Psoas muscle (tissue), 8 donors: ENCODE results near the gene SPECC1L. TPM values are rescaled to one million over a fixed set of nuclear protein-coding genes. Genes with fewer than 3 reads are reported as not detected.

ENCODE experiments used
- ATAC-seq, 4 donors: fragments of 200-7000 bp; cut with Tn5 transposase; one replicate each; pipeline ENCODE4 v1.9.1; 2020; ENCODE audit warnings: moderate library complexity in 3 of 4, mild to moderate bottlenecking in 2 of 4
- DNase-seq, 2 donors: peaks; one replicate each; pipeline ENCODE4 v3.0.0-alpha.2; 2020
- H3K27ac ChIP-seq: fragments of 200-600 bp; one replicate; pipeline ENCODE4 v1.8.0; 2022
- H3K27me3 ChIP-seq, 3 donors: fragments of 200-600 bp in 1 of 3; one replicate each; pipeline versions ENCODE4 v1.6.1 to v1.8.0; 2013 to 2022; ENCODE audit warnings: low read length in 2 of 3, mild to moderate bottlenecking in 2 of 3, moderate library complexity in 1 of 3; ENCODE audit not compliant: insufficient read depth in 3 of 3
- H3K36me3 ChIP-seq, 2 donors: fragments of 200-600 bp in 1 of 2; one replicate each; pipeline versions ENCODE4 v1.6.1 to v1.8.0; 2013 to 2022; ENCODE audit warnings: low read depth in 1 of 2, mild to moderate bottlenecking in 1 of 2, moderate library complexity in 1 of 2; ENCODE audit not compliant: insufficient read depth in 1 of 2
- H3K4me1 ChIP-seq: fragments of 200-600 bp; one replicate; pipeline ENCODE4 v1.8.0; 2022
- H3K4me3 ChIP-seq: fragments of 200-600 bp; one replicate; pipeline ENCODE4 v1.8.0; 2022; ENCODE audit warnings: mild to moderate bottlenecking
- H3K9me3 ChIP-seq: fragments of 200-600 bp; one replicate; pipeline ENCODE4 v1.8.0; 2022
- CTCF ChIP-seq: fragments of 200-600 bp; IDR thresholded peaks from one replicate; pipeline ENCODE4 v1.8.0; 2022; ENCODE audit warnings: antibody characterized with exemption
- WGBS, 3 donors: extraction: QIAGEN DNeasy Blood & Tissue Kit; methylation state at CpG; one replicate each; pipeline versions ENCODE4 v1.1.6 to v1.1.7; 2013; 5-methylcytosine and 5-hydroxymethylcytosine counted together
- intact Hi-C, 2 donors: fragments of 100-400 bp; cut with DNase I; formaldehyde crosslinking; loops; one replicate each; pipeline versions ENCODE4 v1.11.0 to v1.14.2; 2022
- polyA plus RNA-seq, 3 donors: library from polyadenylated mRNA; stranded (reverse); fragments of 200-250 nt; gene quantifications; one replicate each; pipeline ENCODE4 v1.2.3, GENCODE V29; 2013
- total RNA-seq, 4 donors: library from RNA; stranded (reverse); fragmentation: NEBNext Ultra II Directional in 2 of 4; extraction: Animal tissue kit (Norgen Biotek cat#: 25700) in 2 of 4; gene quantifications; one replicate each; pipeline versions ENCODE4 v1.2.1 to v1.2.4, GENCODE V29; 2021 to 2023
- donor health status: healthy with polysubstance abuse.
- donor health status: DM: no; HTN: no; CAD: no; lungs with moderate emphysema.
- donor health status: Bipolar disorder and iron deficiency.
- donor health status: healthy.
- donor health status: DM: yes; HTN: yes; CAD: no.
- donor health status: DM: no; HTN: no; CAD: no.
- donor health status: DM: no; HTN: no; CAD: no.
- donor health status: DM: yes; HTN: yes; CAD: no.

SPECC1L gene
- total and polyA plus RNA-seq, 7 donors: 6.8 to 29.9 (median 23.6) TPM

DNA sequence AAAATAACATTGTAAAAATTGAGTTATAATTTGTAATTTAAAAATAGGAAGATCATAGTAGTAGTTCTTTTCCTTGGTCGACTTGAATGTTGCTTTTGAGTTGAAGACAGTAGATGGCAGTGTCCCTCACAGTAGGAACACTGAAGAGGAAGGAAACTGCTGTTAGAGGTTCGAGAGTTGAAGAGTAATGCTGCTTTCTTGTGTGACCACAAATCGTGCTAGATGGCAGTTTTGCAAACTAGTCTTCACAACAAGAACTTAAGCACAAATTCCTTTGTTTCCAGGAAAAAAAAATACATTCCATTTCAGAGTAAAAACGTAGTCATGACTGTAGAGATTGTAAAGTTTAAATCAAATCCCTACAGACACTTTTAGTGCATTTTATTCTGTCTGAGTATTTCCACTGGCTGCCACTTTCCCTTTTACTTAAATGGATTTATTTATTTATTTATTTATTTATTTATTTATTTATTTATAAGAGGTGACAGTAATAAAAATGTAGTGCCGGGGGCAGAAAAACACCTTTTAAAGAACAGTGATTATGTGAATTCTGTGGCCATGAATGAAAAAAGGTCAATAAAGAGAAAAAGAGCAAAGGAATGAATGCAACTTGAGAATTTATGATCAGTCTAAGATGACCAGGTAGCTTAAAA is 54.6 kb downstream of the SPECC1L start:
- peaks cover 2 to 80% of the 10 kb centered on the region in 2 donors for H3K36me3 ChIP-seq
- WGBS, 3 donors: 32 to 42% (median 36%) methylated on average over 5 of the region's 5 CpGs
- H3K27ac ChIP-seq: no peak overlapping the region
- H3K4me3 ChIP-seq: no peak overlapping the region
- H3K27me3 ChIP-seq: no peaks in the 10 kb centered on the region
- H3K9me3 ChIP-seq: no peaks in the 10 kb centered on the region
- no peaks in the 10 kb centered on the region for H3K4me1 ChIP-seq
- intact Hi-C loops: loop anchor here (5.0 to 10.0 kb wide), 2 partner anchors 180 to 202 kb away; no protein-coding TSS in a partner anchor
- peak; percentile 65 for TF ChIP-seq CTCF
- ATAC-seq: peak in 3 of 4 donors; percentile 76 to 81 (median 77)
- no peak for DNase-seq

- DNase-seq: no peak
- 82 to 88% (median 87%) methylated on average over 4 of the region's 4 CpGs for WGBS, 3 donors
- ATAC-seq: no peak
- no peak for TF ChIP-seq CTCF
- intact Hi-C loops: loop anchor here (2.0 to 10.0 kb wide), 3 partner anchors 177 to 201 kb away; no protein-coding TSS in a partner anchor
- Histone ChIP-seq H3K27ac (no peak overlapping the region), H3K4me1 (no peaks in the 10 kb centered on the region), H3K9me3 (no peaks in the 10 kb centered on the region), H3K27me3 (no peaks in the 10 kb centered on the region), H3K36me3 (peaks cover 4 to 84% of the 10 kb centered on the region in 2 donors), H3K4me3 (no peak overlapping the region)
Measured at GRCh38 chr22:24326266-24326665, 55.6 kb downstream of the SPECC1L start.

- peaks cover 4 to 74% of the 10 kb centered on the region in 2 donors for H3K36me3 ChIP-seq
- H3K27ac ChIP-seq: no peak overlapping the region
- H3K4me1 ChIP-seq: no peaks in the 10 kb centered on the region
- no peak for ATAC-seq
- no peaks in the 10 kb centered on the region for H3K27me3 ChIP-seq
- no peak overlapping the region for H3K4me3 ChIP-seq
- WGBS, 3 donors: 94 to 96% (median 94%) methylated on average over 5 of the region's 5 CpGs
- DNase-seq: no peak
- no peaks in the 10 kb centered on the region for H3K9me3 ChIP-seq
- intact Hi-C loops: loop anchor here (2.0 to 10.0 kb wide), 3 partner anchors 175 to 199 kb away; no protein-coding TSS in a partner anchor
- TF ChIP-seq CTCF: no peak
Measured at GRCh38 chr22:24327832-24328231, 57.2 kb downstream of the SPECC1L start.

DNA sequence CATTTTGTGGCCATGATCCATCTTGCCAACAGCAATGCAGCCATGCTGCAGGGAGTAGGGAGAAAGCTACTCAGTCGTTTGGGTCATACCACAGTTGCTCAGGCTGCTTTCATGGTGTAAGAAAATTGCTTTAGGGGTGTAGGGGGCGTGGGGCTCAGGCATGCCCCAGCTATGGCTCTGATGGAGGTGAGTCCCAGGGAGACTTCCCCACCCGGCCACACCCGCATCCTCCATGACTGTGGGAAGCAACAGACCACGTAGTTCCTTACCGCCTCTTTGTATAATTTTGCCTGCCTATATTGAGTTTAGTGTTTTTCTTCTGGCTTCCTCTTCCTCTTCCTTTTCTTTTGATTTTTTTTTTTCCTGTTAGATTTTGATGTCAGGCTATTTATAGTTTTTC is 58.8 kb downstream of the SPECC1L start:
- no peaks in the 10 kb centered on the region for H3K4me1 ChIP-seq
- no peak for DNase-seq
- H3K27ac ChIP-seq: no peak overlapping the region
- H3K27me3 ChIP-seq: no peaks in the 10 kb centered on the region
- no peaks in the 10 kb centered on the region for H3K9me3 ChIP-seq
- H3K4me3 ChIP-seq: no peak overlapping the region
- ATAC-seq: no peak
- no peak for TF ChIP-seq CTCF
- intact Hi-C loops: loop anchor here (5.0 to 10.0 kb wide), 2 partner anchors 175 to 198 kb away; no protein-coding TSS in a partner anchor
- H3K36me3 ChIP-seq: peaks cover 4 to 68% of the 10 kb centered on the region in 2 donors
- 70 to 77% (median 76%) methylated on average over 6 of the region's 6 CpGs for WGBS, 3 donors
